Immature natural killer cell (primary cell): Measurements from ENCODE around the gene ADRM1. TPM values are rescaled to one million over a fixed set of nuclear protein-coding genes. Genes with fewer than 3 reads are reported as not detected.

Experiments used
- DNase-seq, 3 donors: peaks; one replicate each; pipeline ENCODE4 v3.0.0; 2022; ENCODE audit warnings: mixed read lengths in 1 of 3
- H3K27ac Mint-ChIP-seq, 6 donors: one replicate each; pipeline ENCODE4 v1.8.0; 2020; ENCODE audit warnings: mixed read lengths in 6 of 6, mild to moderate bottlenecking in 5 of 6, inconsistent platforms in 4 of 6, moderate library complexity in 3 of 6
- H3K27me3 Mint-ChIP-seq, 3 donors: one replicate each; pipeline ENCODE4 v1.8.0; 2020 to 2021; ENCODE audit warnings: low read depth in 3 of 3, mild to moderate bottlenecking in 3 of 3, mixed read lengths in 3 of 3, moderate library complexity in 3 of 3, inconsistent platforms in 1 of 3
- H3K36me3 Mint-ChIP-seq, 3 donors: one replicate each; pipeline ENCODE4 v1.8.0; 2020; ENCODE audit warnings: mixed read lengths in 3 of 3, inconsistent platforms in 2 of 3, mild to moderate bottlenecking in 2 of 3
- H3K4me1 Mint-ChIP-seq, 2 donors: one replicate each; pipeline ENCODE4 v1.8.0; 2020; ENCODE audit warnings: inconsistent platforms in 2 of 2, mild to moderate bottlenecking in 2 of 2, mixed read lengths in 2 of 2, moderate library complexity in 1 of 2
- H3K4me3 Mint-ChIP-seq, 5 donors: one replicate each; pipeline ENCODE4 v1.8.0; 2020; ENCODE audit warnings: mild to moderate bottlenecking in 5 of 5, mixed read lengths in 5 of 5, inconsistent platforms in 3 of 5, moderate library complexity in 3 of 5
- H3K9me3 Mint-ChIP-seq, 6 donors: one replicate each; pipeline ENCODE4 v1.8.0; 2020; ENCODE audit warnings: mild to moderate bottlenecking in 6 of 6, mixed read lengths in 6 of 6, inconsistent platforms in 4 of 6, moderate library complexity in 3 of 6
- polyA plus RNA-seq, 3 donors: library from polyadenylated mRNA; unstranded; fragments of 300-500 nt; fragmentation: Illumina TruSeq; gene quantifications; one replicate each; pipeline ENCODE4 v1.2.3, GENCODE V29; 2021

The ADRM1 gene
- polyA plus RNA-seq, 3 donors from 2014 or later, result 97.2 to 132 (median 108) TPM

GRCh38 chr20:62352402-62353288 lies 49.8 kb downstream of the ADRM1 start:
- Mint-ChIP-seq H3K36me3 (peaks cover 0 to 4% (median 0%) of the 10 kb centered on the region in 3 donors), H3K27me3 (peaks cover 0 to 11% (median 0%) of the 10 kb centered on the region in 3 donors), H3K4me1 (no peaks in the 10 kb centered on the region), H3K27ac (no peak overlapping the region), H3K4me3 (no peak overlapping the region), H3K9me3 (peaks cover 0 to 6% (median 0%) of the 10 kb centered on the region in 6 donors)
- no peak for DNase-seq

DNA sequence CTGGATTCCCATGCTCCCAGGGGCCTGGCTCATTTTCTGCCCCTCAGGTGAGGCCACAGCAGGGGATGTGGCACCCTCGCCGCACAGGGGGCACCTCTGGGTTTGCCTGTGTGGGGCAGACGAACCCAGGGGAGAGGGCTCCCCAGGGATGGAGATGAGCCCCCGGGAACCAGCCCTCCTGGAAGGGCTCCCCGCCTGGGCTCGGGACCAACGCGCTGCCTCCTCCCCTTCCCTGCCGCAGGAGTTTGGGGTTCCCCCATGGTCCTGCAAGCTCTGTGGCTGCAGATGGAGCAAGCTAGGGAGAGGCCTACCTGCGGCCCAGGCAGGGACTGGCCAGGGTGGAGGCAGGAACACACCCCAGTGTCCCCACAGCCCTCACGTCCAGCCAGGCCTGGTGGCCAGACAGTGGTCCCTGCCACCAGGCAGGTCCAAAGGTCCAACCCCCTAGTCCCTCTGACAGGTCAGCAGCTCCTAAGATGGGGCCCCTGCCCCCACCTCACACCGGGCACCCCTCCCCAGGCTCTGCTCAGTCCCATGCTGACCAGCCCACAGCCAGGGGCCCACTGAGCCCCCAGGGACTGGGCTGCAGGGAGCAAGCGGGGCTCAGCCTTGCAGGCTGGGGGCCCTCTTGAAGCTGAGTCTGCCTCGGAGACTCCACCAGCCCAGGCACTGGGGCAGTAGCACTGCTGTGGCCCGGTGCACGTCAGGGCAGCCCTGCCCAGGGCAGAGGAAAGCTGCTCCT lies 50.7 kb downstream of the ADRM1 start:
- DNase-seq, result no peak
- Mint-ChIP-seq H3K4me1 (no peaks in the 10 kb centered on the region), H3K4me3 (no peak overlapping the region), H3K36me3 (peaks cover 0 to 3% (median 0%) of the 10 kb centered on the region in 3 donors), H3K27ac (no peak overlapping the region), H3K27me3 (peaks cover 0 to 11% (median 0%) of the 10 kb centered on the region in 3 donors), H3K9me3 (peaks cover 0 to 4% (median 0%) of the 10 kb centered on the region in 6 donors)

DNA sequence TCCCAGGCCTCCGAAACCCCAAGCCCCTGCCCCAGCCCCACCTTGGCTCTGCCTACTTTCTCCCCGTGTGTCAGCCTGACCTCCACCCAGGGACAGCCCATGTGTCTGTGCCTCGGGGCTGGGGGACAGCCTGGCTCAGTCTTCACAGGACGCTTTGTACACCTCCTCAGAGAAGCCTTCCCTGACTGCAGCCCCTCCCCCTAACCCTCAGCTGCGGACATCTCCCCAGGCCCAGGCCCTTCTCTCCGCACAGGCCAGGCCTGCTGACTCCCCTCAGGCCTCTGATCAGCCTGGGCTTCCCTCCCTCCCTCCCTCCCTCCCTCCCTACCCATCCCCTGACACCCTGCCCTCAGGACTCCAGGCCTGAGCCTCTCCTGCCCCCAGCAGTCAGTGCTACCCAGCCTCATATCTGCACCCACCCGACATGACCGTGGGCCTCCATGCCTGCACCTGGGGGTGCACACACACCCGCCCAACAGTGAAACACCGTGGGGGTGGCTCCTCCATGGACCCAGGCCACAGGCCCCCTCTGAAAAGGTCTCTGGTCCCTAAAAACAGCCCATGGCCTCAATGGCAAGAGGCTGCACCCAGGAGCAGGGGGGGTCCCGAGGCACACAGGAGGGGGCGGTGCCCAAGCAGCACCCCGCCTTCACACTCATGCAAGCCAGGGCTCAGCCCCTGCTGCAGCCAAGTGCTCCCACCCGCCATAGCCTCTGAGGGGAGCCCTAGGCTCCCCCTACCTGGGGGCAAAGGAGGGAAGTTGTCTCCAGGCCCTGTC lies 51.4 kb downstream of the ADRM1 start:
- no peaks in the 10 kb centered on the region for H3K9me3 Mint-ChIP-seq
- H3K27ac Mint-ChIP-seq, result no peak overlapping the region
- no peak for DNase-seq
- no peak overlapping the region for H3K4me3 Mint-ChIP-seq
- no peaks in the 10 kb centered on the region for H3K36me3 Mint-ChIP-seq
- H3K27me3 Mint-ChIP-seq, result peaks cover 0 to 3% (median 2%) of the 10 kb centered on the region in 3 donors
- H3K4me1 Mint-ChIP-seq, result no peaks in the 10 kb centered on the region

DNA sequence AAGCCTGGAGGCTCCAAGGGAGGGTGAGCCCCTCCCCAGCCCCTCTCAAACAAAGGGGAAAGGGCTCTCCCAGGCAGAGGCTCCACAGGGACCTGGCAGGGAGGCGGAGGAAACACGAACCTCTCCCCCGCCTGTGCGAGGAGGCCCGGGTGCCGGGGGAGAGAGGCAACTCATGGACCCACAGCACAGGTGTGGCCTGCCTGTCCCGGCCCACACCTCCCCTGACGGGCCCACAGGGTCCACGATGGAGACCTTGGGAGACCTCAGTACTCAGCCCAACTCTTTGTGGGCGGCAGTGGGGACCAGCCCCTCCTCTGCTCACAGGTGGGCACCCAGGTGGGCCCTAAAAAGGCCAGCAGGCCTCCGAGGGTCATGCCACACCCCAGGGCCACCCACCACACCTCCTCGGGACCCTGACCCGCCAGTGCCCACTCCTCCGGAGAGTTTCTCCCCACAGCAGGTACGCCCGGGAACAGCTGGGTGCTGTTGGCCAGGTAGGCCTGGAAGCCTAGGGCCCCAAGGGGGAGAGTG lies 52.1 kb downstream of the ADRM1 start:
- Mint-ChIP-seq H3K27me3 (peaks cover 0 to 2% (median 2%) of the 10 kb centered on the region in 3 donors), H3K4me1 (no peaks in the 10 kb centered on the region), H3K4me3 (no peak overlapping the region), H3K9me3 (no peaks in the 10 kb centered on the region), H3K36me3 (no peaks in the 10 kb centered on the region), H3K27ac (no peak overlapping the region)
- DNase-seq, result no peak

DNA sequence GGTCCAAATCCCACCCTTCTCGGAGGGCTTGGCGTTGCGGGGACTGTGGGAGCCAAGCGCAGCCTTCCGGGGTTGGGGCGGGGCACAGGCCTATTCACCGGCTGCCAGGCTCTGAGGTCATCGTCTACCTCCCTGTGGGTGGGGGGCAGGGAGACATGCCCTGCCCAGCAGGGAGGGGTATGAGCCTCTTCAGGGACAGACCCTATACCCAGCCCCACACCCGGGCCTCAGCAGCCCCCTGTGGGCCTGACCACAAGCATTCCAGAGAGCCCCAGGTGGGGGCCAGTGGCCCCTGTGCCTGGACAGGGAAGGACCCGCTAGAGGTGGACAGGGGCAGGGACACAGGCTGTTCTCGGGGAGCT lies 52.7 kb downstream of the ADRM1 start:
- Mint-ChIP-seq H3K4me3 (no peak overlapping the region), H3K36me3 (no peaks in the 10 kb centered on the region), H3K4me1 (no peaks in the 10 kb centered on the region), H3K9me3 (no peaks in the 10 kb centered on the region), H3K27me3 (peaks cover 0 to 2% (median 2%) of the 10 kb centered on the region in 3 donors), H3K27ac (no peak overlapping the region)
- DNase-seq, result no peak

- no peak for DNase-seq
- Mint-ChIP-seq H3K9me3 (no peaks in the 10 kb centered on the region), H3K36me3 (no peaks in the 10 kb centered on the region)
Observed at GRCh38 chr20:62355878-62356588, 53.2 kb downstream of the ADRM1 start.

DNA sequence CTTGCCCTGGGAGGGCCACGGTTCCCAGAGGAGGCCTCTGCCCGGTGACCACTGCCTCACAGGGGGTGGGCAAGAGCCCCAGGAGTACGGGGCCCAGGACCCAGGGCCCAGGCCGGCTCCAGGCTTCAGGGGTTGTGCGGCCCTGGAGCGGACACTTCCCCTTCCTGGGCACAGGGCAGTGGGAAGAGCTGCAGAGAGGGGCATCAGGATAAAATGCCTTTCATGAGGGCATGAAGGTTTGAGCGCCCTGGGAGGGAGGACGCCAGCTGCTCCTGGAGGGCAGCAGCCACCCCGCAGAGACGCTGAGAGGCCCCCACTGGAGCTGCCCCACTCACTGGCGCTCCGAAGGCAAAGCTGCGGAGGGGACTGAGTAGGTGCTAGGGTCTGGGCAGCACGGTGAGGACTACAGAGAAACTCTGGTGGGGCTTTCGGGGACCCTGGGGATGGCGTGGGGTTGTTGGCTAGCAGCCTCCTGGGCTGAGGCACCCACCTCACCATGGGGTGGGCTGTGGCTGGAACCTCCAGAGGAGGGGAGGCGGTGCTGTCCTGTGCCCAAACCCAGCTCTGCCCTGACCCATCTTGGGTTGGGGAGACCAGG lies 53.9 kb downstream of the ADRM1 start:
- Mint-ChIP-seq H3K27ac (no peak overlapping the region), H3K9me3 (no peaks in the 10 kb centered on the region), H3K4me1 (no peaks in the 10 kb centered on the region), H3K4me3 (no peak overlapping the region), H3K36me3 (no peaks in the 10 kb centered on the region), H3K27me3 (peaks cover 0 to 2% (median 2%) of the 10 kb centered on the region in 3 donors)
- DNase-seq, result no peak

More at GRCh38 chr20:62355878-62356588, 53.2 kb downstream of the ADRM1 start:
- peaks cover 0 to 2% (median 2%) of the 10 kb centered on the region in 3 donors for H3K27me3 Mint-ChIP-seq
- H3K27ac Mint-ChIP-seq, result no peak overlapping the region
- H3K4me3 Mint-ChIP-seq, result no peak overlapping the region
- H3K4me1 Mint-ChIP-seq, result no peaks in the 10 kb centered on the region

DNA sequence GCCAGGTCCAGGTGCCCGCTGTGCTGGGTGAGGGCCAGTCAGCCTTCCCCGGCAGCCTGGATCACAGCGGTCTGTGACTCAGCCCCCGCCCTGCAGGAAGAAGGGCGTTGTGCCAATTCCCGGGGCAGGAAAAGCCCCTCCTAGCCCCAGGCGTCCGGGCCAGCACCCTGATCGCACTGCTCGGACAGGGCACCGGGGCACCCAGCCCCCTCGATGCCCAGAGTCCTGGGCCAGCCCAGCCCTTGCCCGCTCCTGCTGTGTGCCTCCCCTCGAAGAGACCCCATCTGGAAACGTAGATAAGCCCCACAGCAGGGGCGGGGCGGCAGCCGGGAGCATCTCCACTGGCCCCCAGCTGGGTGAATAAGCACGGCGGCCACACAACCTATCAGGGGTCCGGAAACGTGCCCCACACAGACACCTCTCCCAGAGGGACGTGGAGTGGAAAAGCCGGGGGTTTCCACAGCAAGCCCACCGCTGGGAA lies 54.4 kb downstream of the ADRM1 start:
- H3K27ac Mint-ChIP-seq, result no peak overlapping the region
- no peaks in the 10 kb centered on the region for H3K9me3 Mint-ChIP-seq
- peaks cover 0 to 2% (median 2%) of the 10 kb centered on the region in 3 donors for H3K27me3 Mint-ChIP-seq
- H3K4me3 Mint-ChIP-seq, result no peak overlapping the region
- H3K4me1 Mint-ChIP-seq, result no peaks in the 10 kb centered on the region
- DNase-seq, result no peak
- no peaks in the 10 kb centered on the region for H3K36me3 Mint-ChIP-seq

- no peak for DNase-seq
- Mint-ChIP-seq H3K36me3 (no peaks in the 10 kb centered on the region), H3K4me1 (no peaks in the 10 kb centered on the region), H3K9me3 (no peaks in the 10 kb centered on the region), H3K27ac (no peak overlapping the region), H3K4me3 (no peak overlapping the region), H3K27me3 (peaks cover 0 to 2% (median 2%) of the 10 kb centered on the region in 3 donors)
Observed at GRCh38 chr20:62357681-62358080, 54.9 kb downstream of the ADRM1 start.

Other genes starting within 250 kb of the ADRM1 start
- 1 to 10 TPM in 2 of 3 donors, under 1 TPM in 1; 0.04 to 3.2 (median 1.1) TPM for gene TAF4, start 237.1 kb upstream of the ADRM1 start, polyA plus RNA-seq
- 1 to 10 TPM in 2 of 3 donors, under 1 TPM in 1; 0.19 to 1.9 (median 1.4) TPM for gene LSM14B, start 180.5 kb upstream of the ADRM1 start, polyA plus RNA-seq
- 100 to 1,000 TPM; 497 to 643 (median 622) TPM for gene PSMA7, start 159.6 kb upstream of the ADRM1 start, polyA plus RNA-seq
- under 1 TPM in 2 of 3 donors, not detected in 1; 0.39 to 0.68 TPM for gene SS18L1, start 159.2 kb upstream of the ADRM1 start, polyA plus RNA-seq
- gene MTG2, start 120.0 kb upstream of the ADRM1 start, polyA plus RNA-seq, result 10 to 100 TPM; 14.5 to 19.6 (median 15.3) TPM
- not detected for gene HRH3, start 82.7 kb upstream of the ADRM1 start, polyA plus RNA-seq
- 10 to 100 TPM; 17.9 to 45.2 (median 24.5) TPM for gene OSBPL2, start 64.5 kb upstream of the ADRM1 start, polyA plus RNA-seq
- gene LAMA5, start 64.3 kb downstream of the ADRM1 start, polyA plus RNA-seq, result under 1 TPM in 1 of 3 donors, not detected in 2; 0.30 TPM
- 1,000 to 10,000 TPM in 2 of 3 donors, 100 to 1,000 TPM in 1; 743 to 1,716 (median 1,008) TPM for gene RPS21, start 84.1 kb downstream of the ADRM1 start, polyA plus RNA-seq
- 1 to 10 TPM; 1.3 to 2.6 (median 2.5) TPM for gene CABLES2, start 104.3 kb downstream of the ADRM1 start, polyA plus RNA-seq
- gene RBBP8NL, start 124.5 kb downstream of the ADRM1 start, polyA plus RNA-seq, result not detected
- gene GATA5, start 173.0 kb downstream of the ADRM1 start, polyA plus RNA-seq, result not detected